ENCODE measurements around the gene ARPC1A.
A peak's percentile ranks its signal among the peaks of the same experiment; 100 is the strongest.

The ARPC1A gene

DNA sequence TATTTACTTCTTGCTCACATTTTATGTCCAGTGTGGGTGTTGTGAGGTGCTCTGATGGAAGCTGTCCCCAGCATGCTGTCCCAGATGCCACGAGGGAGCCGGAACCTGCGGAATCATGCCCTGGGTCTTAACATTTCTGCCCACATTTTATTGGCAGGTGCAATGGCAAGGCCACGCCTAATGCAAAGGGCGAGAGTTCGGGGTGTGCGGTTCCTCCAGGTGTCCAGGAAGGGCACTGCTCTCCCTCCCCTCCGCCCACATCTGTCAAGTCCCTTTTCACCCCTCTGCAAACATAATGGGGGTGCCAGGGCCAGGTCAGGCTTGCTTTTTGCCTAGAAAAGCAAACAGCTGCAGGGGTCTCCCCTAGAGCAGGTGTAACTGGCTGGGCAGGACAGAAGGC lies 66.3 kb downstream of the ARPC1A start:
- H3K27ac ChIP-seq: no peak overlapping the region
- DNase-seq: no peak
- peaks cover 90% of the 10 kb centered on the region for H3K36me3 ChIP-seq (replicated peaks)
- in situ Hi-C loops (cut with HindIII; ENCODE audit: low pct_ligation_motif_present, low sequenced_read_pairs): no loop called here
- no peak overlapping the region for H3K4me3 ChIP-seq (ENCODE audit: low read depth, low read length)
- H3K27me3 ChIP-seq (replicated peaks): no peaks in the 10 kb centered on the region
- TF ChIP-seq CTCF (IDR thresholded peaks at IDR 0.05; ENCODE audit: low read depth, low read length, missing control alignments): no peak

- no peak for TF ChIP-seq CTCF (IDR thresholded peaks at IDR 0.05; ENCODE audit: low read depth, low read length, missing control alignments)
- Histone ChIP-seq H3K4me3 (ENCODE audit: low read depth, low read length) (peak overlapping the region; percentile 46), H3K27me3 (replicated peaks) (no peaks in the 10 kb centered on the region), H3K36me3 (replicated peaks) (peaks cover 93% of the 10 kb centered on the region), H3K27ac (peak overlapping the region; percentile 5)
- in situ Hi-C loops (cut with HindIII; ENCODE audit: low pct_ligation_motif_present, low sequenced_read_pairs): no loop called here
- no peak for DNase-seq
Measured at GRCh38 chr7:99392659-99393354, 67.1 kb downstream of the ARPC1A start.

DNA sequence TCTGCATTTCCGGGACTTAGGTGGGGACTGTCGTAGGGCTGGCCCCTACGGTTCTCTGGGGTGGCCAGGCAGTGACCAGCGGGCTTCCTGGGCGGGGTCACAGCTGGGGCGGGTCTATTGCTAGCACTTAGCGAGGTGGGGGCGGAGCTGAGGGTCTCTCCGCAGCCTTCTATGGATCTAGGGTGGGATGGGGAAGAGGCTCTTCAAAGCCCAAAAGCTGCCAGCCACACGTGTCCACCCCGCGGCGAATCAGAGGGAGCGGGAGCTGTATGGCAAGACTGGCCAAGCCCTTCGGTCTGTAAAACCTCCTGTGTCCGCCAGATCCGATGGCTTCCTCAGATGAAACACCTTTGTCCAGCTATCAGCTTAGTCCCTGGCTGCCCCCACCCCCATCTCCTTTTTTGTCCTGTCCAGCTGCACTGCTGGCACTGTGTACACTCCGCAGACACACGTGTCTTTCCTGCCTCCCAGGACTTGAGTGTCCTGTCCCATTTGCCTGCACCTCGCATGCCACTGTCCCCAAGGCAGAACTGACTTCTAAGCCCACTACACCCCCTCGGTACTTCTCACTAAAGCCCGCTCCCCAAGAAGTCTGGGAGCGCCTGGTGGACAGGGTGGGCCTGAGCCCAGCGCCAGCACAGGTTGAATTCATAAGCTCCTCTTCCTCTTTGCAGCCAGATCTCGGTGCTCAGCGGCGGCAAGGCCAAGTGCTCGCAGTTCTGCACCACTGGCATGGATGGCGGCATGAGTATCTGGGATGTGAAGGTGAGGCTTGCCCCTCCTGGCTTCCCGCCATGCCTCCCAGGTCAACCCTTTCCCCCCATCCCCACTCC lies 67.9 kb downstream of the ARPC1A start:
- Histone ChIP-seq H3K36me3 (replicated peaks) (peaks cover 93% of the 10 kb centered on the region), H3K4me3 (ENCODE audit: low read depth, low read length) (peak overlapping the region; percentile 46), H3K27me3 (replicated peaks) (no peaks in the 10 kb centered on the region), H3K27ac (no peak overlapping the region)
- DNase-seq: no peak
- TF ChIP-seq CTCF (IDR thresholded peaks at IDR 0.05; ENCODE audit: low read depth, low read length, missing control alignments): no peak
- in situ Hi-C loops (cut with HindIII; ENCODE audit: low pct_ligation_motif_present, low sequenced_read_pairs): no loop called here

DNA sequence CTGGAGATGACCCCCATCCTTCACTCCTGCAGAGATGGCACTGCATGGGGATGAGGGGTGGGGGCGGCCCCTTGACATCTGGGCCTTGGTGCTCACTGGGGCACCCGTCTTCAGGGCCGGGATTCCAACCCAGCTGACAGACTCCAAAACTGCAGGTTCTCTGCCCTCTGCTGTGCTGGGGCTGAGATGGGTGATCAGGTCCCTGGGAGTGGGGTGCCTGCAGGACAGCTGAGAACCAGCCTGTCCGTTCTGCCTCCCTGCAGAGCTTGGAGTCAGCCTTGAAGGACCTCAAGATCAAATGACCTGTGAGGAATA lies 68.4 kb downstream of the ARPC1A start:
- DNase-seq: no peak
- no peak overlapping the region for H3K4me3 ChIP-seq (ENCODE audit: low read depth, low read length)
- H3K27me3 ChIP-seq (replicated peaks): no peaks in the 10 kb centered on the region
- H3K36me3 ChIP-seq (replicated peaks): peaks cover 93% of the 10 kb centered on the region
- TF ChIP-seq CTCF (IDR thresholded peaks at IDR 0.05; ENCODE audit: low read depth, low read length, missing control alignments): no peak
- in situ Hi-C loops (cut with HindIII; ENCODE audit: low pct_ligation_motif_present, low sequenced_read_pairs): no loop called here
- no peak overlapping the region for H3K27ac ChIP-seq

GRCh38 chr7:99395616-99396327 lies 70.1 kb downstream of the ARPC1A start:
- in situ Hi-C loops (cut with HindIII; ENCODE audit: low pct_ligation_motif_present, low sequenced_read_pairs): no loop called here
- H3K36me3 ChIP-seq (replicated peaks): peaks cover 93% of the 10 kb centered on the region
- H3K27me3 ChIP-seq (replicated peaks): no peaks in the 10 kb centered on the region

More at GRCh38 chr7:99395616-99396327, 70.1 kb downstream of the ARPC1A start:
- Histone ChIP-seq H3K4me3 (ENCODE audit: low read depth, low read length) (no peak overlapping the region), H3K27ac (no peak overlapping the region)
- DNase-seq: no peak
- peak; percentile 32 for TF ChIP-seq CTCF (IDR thresholded peaks at IDR 0.05; ENCODE audit: low read depth, low read length, missing control alignments)
